Ishikawa (cell line): ENCODE data around the gene MYZAP.

ENCODE experiments used
- CEBPB ChIP-seq: IDR thresholded peaks from 2 replicates; pipeline ENCODE4 v1.6.1; 2012
- CREB1 ChIP-seq: IDR thresholded peaks from 2 replicates; pipeline ENCODE4 v1.6.1; 2012; ENCODE audit warnings: low read depth
- EP300 ChIP-seq: IDR thresholded peaks from 2 replicates; pipeline ENCODE4 v1.6.1; 2012; ENCODE audit warnings: borderline replicate concordance
- FOXM1 ChIP-seq: IDR thresholded peaks from 2 replicates; pipeline ENCODE4 v1.6.1; 2012; ENCODE audit warnings: low read depth, borderline replicate concordance
- RAD21 ChIP-seq: IDR thresholded peaks from 2 replicates; pipeline ENCODE4 v1.6.1; 2012; ENCODE audit warnings: low read depth
- REST ChIP-seq: IDR thresholded peaks from 2 replicates; pipeline ENCODE4 v1.6.1; 2012; ENCODE audit warnings: low read depth, mild to moderate bottlenecking
- TAF1 ChIP-seq: IDR thresholded peaks from 2 replicates; pipeline ENCODE4 v1.6.1; 2012; ENCODE audit warnings: low read depth, mild to moderate bottlenecking
- TCF12 ChIP-seq: IDR thresholded peaks from 2 replicates; pipeline ENCODE4 v1.6.1; 2012; ENCODE audit warnings: low read depth
- YY1 ChIP-seq: IDR thresholded peaks from 2 replicates; pipeline ENCODE4 v1.6.1; 2012; ENCODE audit warnings: low read depth
- ZBTB7A ChIP-seq: IDR thresholded peaks from 2 replicates; pipeline ENCODE4 v1.6.1; 2012; ENCODE audit warnings: low read depth

- TF ChIP-seq REST (no peak), RAD21 (no peak), ZBTB7A (no peak), FOXM1 (no peak), CREB1 (no peak), TAF1 (no peak), EP300 (no peak), CEBPB (no peak), YY1 (no peak), TCF12 (no peak)
These were observed 92.9 kb downstream of the MYZAP start for GRCh38 chr15:57684491-57685151.
